GM21381 (cell line): Measurements from ENCODE around the gene ALPI.
"Not testable (repeated sequence)": the region's sequence is repeated elsewhere in the genome, so short reads cannot be mapped to it uniquely, and the experiment has no call there.

Experiments
- ATAC-seq: cut with Tn5 transposase; IDR thresholded peaks from one replicate; pipeline ENCODE4 v1.9.1; 2021; ENCODE audit warnings: mild to moderate bottlenecking, moderate library complexity; ENCODE audit not compliant: unreplicated experiment

The ALPI gene

DNA sequence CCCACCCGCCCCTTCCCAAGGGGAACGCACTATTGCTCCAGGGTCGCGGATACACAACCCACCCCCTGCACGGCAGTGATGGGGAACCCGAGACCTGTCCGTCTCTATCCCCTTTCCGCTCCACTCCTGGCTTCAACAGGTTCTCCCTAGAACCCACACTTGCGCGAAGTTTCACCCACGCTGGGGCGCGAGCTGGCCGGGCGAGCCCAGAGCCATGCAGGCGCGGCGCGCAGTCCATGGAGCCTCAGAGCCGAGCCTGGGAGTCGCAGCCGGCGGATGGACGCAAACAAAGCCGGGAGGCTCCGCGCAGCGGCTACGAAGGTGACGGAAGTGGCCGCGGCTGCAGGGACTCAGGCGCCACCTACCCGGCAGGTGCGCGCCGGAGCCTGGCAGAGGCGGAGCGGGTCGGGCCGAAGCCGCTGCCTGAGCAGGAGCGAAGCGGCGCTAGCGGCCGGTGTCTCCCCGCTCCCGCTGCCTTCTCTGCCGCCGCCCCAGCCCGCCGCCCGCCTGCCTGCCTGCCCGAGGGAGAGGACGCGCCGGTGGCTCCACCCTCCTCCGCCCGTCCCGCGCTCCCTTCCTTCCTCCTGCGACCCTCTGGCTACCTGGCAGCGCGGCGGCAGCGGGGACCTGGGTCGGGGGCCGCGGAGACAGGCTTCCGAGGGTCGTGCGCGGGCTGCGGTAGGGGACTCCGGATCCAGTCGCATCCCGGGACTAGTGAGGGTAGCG, 35.3 kb upstream of the ALPI start:
- ATAC-seq: no peak

DNA sequence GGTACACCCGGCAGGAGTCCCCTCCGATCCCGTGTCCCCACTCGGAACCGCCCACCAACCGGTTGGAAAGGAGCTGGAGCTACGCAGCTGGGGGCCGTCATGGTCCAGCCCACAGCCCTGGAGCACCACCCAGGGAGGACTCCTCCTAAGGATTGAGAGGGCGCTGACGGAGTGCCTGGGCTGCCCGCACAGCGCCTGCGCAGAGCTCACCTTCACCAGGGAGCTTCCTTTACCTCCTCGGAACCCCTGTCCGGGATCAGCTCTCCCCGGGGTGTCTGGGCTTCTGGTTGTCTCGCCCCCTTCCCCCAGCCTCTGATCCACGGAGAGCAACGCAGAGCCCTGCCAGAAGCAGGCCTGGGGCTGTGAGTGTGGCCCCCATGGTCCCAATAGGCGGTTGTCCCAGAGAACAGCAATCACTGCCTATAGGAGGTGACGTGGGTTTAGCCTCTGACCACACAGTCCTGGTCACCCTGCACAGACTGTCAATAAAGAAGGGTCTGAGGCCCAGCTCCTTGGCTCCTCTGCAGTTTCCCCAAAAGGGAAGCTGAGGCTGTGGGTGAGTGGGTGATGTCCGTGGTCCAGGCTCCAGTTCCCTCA, 34.7 kb upstream of the ALPI start:
- ATAC-seq: no peak

DNA sequence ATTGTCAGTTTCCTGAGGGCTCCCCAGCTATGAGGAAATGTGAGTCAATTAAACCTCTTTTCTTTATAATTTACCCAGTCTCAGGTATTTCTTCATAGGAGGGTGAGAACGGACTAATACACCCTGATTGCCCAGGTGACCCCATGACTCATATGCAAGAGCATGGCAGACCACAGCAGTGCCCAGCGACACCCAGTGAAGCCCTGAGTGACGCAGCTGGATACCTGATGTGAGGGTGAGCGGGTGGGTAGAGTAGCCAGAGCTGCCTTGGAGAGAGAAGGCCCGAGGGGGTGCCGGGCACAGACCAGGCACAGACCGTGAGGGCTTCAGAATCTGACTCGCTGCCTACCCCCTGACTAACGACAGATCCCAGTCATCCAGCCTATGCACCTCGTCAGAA, 33.9 kb upstream of the ALPI start:
- no peak for ATAC-seq

DNA sequence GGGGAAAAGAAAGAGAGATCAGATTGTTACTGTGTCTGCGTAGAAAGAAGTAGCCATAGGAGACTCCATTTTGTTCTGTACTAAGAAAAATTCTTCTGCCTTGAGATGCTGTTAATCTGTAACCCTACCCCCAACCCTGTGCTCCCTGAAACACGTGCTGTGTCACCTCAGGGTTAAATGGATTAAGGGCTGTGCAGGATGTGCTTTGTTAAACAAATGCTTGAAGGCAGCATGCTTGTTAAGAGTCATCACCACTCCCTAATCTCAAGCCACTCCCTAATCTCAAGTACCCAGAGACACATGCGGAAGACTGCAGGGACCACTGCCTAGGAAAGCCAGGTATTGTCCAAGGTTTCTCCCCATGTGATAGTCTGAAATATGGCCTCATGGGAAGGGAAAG, 33.0 kb upstream of the ALPI start:
- not testable (repeated sequence) for ATAC-seq

DNA sequence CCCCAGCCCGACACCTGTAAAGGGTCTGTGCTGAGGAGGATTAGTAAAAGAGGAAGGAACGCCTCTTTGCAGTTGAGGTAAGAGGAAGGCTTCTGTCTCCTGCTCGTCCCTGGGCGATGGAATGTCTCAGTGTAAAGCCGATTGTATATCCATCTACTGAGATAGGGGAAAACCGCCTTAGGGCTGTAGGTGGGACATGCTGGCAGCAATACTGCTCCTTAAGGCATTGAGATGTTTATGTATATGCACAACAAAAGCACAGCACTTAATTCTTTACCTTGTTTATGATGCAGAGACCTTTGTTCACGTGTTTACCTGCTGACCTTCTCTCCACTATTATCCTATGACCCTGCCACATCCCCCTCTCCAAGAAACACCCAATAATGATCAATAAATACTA, 32.5 kb upstream of the ALPI start:
- ATAC-seq: not testable (repeated sequence)

DNA sequence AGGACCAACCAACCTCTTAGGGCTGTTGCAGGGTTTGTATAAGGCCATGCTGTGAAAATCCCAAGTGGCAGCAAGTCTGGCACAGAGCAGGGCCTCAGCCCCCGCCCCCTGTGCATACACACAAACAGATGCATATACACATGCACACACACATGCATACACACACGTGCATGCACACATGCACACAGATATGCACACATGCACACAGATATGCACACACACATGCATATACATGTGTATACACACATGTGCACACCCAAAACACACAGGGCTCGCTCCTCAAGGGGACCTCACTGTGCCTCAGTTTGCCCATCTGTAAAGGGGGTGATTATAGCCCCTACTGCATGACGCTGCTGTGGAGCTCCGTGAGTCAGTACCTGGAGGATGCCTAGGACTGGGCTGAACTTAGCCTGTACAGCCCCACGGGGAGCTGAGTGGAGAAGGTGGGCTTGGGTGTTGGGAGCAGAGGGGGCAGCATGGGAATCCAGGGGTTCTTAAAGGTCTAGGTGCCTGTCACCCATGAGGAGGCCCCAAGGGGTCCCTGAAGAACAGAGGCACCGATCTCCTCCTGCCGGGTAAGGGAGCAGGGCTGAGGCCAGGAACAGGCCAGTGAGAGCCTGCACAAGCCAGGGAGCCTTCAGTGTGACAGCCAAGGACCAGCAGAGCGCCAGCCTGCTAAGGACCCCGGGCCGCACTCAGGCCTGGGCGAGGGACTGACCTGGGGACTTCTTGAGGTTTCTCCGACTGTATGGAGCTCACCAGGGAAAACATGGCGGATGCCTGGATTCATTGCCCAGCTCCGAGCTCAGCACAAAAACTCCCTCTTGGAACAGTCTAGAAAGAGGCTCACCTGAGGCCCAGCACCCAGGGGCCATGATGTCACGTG, 24.0 kb upstream of the ALPI start:
- no peak for ATAC-seq

DNA sequence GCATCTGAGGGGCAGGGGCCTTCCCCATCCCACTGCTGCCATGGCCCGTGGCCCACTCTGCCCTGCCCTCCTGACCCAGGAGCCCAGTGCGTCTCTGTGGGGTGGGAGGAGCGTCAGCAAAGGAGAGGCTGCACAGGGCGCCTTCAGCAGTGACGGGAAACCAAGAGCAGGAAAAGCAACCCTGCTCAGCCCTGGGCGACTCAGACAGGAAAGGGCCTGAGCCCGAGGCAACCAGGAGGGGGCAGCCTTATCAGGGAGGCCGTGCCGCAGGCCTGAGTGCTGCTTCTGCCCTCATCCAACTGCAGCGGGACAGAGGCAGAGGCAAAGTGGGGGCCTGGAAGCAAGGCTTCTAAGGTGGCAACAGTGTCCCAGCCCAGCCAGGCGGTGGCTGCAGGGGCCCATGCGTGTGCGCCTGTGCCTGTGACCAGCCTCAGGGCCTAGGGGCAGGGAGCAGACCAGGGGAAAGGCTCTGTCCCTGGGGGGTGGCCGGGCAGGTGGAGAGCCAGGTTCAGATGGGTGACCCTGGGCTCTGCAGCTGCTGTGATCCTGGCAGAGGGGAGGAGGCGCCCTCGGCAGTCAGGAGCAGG, 23.3 kb upstream of the ALPI start:
- ATAC-seq: no peak

DNA sequence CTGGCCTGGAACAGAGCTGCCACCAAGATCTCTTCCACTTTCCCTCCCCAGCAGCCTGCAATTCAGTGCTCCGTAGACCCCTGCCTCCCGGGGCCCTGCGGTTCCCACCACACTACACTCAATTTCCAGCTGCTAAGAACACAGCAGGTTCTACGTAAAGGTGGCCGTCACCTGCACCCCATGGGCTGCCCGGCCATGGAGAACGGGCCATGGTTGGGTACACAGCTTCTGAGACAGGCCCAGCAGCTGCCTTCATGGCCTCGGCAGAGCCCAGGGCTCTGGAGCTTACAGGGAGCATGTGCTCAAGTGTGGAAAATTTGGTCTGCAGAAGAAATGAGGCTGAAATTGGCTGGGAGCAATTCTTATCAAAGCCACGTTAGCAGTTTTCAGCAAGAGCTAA, 22.3 kb upstream of the ALPI start:
- not testable (repeated sequence) for ATAC-seq

DNA sequence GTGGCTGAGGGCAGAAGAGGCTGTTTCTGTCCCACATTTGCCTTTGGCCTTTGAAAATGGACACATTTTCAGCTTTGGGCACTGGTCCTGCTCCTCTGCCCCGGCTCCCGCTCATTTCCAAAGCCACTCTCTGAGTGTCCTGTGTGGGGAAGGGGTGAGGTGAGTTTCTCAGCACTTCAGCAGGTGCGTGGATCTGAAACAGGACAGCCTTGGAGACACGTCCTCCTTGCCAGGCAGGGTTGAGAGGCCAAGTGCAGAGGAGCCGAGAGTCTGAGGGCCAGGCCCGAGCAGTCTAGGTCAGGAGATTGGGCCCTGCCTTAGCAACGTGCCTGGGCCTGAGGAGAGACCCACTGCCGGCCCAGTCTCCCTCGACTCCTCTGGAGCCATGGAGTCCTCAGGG, 21.9 kb upstream of the ALPI start:
- no peak for ATAC-seq

DNA sequence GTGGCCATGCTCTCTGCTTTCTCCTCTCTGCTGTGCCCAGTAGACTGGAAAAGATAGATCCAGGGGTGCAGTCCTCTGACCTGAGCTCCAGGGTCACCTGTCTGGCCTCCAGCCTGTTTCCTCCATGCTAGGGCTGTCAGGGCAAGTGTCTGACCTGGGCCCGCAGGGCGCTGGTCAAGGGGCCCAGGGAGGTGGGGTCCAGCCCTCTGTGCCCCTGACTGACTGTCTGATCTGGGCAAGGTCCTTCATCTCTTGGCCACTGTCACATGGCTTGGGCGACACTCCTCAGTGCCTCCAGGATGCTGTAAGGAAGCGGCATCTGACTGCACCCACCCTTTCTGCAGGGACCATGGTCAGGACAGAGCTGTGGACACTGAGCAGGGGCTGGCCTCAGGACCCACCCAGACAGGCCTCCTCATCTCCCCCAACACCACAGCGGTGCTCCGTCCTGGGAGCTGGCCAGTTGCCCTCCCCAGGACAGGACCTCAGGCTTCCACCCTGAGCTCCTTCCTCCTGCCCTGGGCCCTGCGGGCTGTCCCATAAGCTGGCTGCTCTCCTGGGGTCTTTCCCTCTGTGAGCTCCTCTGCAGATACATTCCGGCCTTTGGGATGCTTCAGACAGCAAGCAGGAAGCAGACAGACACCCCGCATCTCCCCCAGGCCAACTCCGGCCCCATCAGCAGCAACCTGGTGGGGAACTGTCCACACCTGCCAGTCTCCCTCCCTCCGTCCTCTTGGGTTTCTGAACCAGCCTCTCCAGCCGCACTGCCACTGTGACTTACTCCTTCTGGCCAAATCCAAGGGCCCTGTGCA, 21.2 kb upstream of the ALPI start:
- ATAC-seq: no peak

DNA sequence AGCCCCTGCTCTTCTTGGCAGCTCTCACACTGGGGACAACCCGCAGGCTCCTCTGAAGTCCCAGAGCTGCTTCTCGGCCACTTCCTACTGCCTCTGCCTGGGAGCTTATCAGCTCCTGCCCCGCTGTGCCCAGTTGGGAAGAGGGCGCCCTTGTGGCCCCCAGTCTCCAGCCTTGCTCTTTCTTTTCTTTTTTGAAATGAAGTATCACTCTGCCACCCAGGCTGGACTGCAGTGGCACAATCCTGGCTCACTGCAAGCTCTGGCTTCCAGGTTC, 20.6 kb upstream of the ALPI start:
- ATAC-seq: no peak

DNA sequence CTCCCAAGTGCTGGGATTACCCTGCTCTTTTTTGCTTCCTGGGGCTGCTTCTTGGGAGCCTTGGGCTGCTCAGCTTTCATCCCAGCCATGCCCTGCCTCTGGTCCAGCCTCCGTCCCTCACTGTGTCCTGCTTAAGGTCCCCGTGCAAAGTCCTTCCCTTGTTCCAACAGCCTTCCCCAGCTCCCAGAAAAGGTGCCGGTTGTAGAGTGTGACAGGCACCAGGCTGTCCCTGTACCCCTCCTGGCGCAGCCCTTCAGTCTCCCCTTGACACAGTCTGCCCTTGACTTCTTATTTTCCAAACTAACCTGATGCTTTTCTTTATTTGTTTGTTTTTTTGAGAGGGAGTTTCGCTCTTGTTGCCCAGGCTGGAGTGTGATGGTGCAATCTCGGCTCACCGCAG, 20.1 kb upstream of the ALPI start:
- ATAC-seq: no peak

DNA sequence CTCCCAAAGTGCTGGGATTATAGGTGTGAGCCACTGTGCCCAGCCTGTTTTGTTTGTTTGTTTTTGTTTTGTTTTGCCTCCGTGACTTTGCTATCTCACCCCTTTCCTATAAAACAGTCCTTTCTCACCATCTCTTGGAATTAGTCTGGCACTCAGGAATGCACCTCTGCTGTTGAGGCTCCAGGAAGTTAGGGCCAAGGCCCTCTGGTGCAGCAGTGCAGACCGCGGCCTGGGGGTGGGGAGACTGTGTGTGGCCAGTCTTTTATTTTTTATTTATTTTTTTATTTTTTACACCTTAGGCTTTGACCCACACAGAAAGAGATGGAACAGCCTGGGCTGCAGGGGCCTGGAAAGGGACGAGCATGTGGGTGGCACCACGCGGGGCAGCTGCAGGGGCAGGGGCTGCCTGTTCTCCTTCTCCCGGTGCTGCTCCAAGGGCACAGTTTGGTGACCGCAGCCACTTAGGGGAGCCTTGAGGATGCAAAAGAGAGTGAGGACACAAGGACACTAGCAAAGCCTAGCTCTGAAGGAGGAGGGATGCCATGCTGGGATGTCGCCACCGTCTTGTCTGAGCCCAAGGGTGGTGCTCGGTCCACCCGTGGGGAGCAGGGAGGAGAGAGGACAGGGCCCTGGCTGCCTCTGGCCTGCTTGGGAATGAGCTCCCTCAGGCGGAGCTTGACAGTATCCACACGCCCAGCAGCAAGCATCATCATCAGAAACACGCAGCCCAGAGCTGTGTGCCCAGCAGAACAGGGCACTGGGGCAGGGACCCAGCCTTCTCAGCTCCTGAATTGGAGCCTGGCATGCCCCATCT, 19.4 kb upstream of the ALPI start:
- no peak for ATAC-seq

DNA sequence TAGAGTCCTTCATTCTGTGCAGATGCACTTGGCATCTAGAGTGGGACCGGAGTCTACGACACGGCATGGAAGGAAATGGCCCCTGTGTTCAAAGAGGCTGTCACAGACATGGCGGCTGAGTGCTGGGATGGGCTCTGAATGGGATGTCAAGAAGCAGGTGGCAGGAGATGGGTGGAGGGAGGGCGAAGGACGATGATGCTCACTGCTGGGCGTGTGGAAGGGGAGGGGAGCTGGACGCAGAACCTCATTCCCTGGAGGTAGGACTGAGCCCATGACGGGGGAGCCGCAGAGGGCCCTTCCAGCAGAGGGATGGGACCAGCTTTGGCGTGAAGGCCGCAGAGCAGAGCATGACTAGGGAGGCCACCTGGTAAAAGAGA, 18.8 kb upstream of the ALPI start:
- no peak for ATAC-seq

DNA sequence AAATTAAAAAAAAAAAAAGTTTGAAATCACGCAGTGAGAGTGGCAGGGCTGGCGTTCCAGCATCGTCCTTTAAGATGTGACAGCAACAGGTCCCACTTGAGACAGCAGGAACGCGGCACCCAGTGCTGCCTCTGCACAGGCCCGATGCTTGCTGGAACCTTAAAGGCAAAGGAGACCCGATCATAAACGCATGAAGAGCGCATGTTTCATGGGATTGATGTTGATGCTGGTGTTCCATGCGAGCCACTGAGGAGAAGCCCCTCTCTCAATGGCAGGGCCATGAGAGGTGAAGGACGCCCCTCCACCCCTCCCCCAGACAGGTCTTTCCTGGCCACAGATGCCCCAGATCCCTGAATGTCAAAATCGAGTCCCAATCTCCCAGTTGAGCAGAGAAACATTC, 17.9 kb upstream of the ALPI start:
- no peak for ATAC-seq

DNA sequence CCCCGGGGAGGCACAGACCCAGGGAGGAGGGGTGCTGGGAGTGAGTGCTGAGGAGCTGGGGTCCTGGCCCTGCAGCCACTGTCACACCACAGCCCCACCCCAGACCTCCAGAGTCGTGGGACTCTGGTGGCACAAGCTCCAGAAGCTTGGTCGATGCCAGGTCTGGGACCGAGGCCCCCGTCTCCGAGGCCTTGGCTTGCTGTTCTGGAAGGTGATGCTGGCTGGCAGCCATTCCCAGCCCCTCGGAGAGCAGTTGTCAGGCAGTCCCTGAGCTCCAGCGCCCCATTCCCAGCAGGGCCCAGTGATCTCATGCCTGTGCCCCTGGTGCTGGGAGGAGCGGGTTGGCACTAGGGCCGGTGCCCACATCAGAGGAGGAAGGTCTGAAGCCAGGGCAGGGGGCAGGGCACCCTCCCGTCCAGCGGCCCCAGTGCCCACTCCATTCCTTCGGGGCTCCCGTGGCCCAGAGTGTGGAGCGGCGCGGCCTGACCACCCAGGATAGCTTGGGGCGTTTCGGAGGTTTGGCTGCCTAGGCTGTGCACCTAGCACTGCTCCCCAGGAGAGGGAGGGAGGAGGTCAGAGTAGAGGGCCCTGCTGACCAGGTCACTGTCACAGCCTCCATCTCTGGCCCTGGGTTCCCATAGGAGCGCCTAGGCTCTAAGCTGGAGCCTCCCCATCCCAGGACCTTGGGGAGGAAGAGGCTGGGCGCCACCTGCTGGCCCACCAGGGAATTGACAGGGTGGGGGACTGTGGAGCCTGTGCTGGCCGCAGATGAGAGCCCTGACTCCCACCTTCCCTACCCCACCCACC, 16.8 kb upstream of the ALPI start:
- ATAC-seq: no peak

DNA sequence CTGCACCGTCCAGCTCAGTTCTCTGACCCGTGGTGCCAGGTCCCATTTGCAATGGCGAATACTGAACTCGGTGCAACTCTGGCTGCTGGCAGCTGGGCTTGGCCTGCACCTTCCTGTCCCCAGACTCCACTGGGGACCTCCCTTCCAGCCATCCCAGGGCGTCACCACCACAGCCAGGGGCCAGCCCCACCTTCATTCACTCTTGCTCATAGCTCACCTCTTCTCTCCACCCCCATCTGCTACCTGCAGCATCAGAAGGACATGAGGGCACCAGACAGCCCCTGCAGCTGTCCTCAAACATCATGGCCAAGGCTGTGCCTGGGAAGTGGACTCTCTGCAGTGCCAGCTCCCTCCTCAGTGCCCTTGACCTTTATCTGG, 16.2 kb upstream of the ALPI start:
- ATAC-seq: no peak

DNA sequence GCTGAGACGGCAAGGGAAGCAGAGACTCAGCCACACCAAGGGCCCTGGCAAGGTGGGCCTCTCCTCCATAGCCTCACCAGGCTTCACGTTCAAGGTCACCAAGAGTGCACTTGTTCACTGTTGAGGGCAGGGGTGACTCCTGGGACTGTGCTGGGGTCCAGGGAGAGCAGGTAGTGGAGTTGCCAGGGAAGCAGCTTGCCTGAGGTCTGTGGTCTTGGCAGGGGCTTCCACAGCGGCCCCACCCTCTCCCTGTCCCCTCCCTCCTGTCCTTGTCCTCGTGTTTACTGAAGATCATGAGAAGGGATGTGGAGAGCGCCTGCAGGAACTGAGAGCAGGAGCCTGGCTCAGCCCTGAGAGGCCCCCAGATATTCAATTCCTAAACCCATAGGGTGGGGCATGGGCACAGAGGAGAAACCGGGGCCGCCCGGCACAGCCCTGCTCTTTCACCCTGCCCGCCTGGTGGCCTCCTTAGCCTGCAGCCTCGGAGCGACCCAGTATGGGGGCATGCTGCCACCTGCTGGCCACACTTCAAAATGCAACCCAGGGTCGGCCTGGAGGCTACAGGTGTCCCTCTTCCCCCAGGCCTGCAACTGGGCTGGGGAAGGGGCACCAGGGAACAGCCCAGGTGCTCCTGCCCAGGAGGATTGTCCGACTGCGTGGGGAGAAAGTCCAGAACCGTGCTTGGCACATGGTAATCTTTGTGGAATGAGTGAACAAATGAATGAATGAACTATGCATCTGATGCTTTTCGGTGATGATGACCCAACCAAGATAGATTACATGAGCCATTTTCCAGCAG, 15.5 kb upstream of the ALPI start:
- peak; percentile 68 for ATAC-seq
